Stimulated activated CD4-positive, alpha-beta T cell treated with anti-CD3 and anti-CD28 coated beads, Interleukin-4, amount 100 ng/mL, for 48 hours (primary cell): ENCODE results near the gene PLD2.
"Not testable (repeated sequence)": the region's sequence is repeated elsewhere in the genome, so short reads cannot be mapped to it uniquely, and the experiment has no call there.

Experiments
- DNase-seq, 2 donors: peaks; one replicate each; pipeline ENCODE4 v3.0.0-alpha.2; 2020; ENCODE audit warnings: low read depth in 2 of 2

Gene PLD2

GRCh38 chr17:4789951-4790704 is 16.8 kb upstream of the PLD2 start:
- peak; percentile 66 to 78 for DNase-seq

DNA sequence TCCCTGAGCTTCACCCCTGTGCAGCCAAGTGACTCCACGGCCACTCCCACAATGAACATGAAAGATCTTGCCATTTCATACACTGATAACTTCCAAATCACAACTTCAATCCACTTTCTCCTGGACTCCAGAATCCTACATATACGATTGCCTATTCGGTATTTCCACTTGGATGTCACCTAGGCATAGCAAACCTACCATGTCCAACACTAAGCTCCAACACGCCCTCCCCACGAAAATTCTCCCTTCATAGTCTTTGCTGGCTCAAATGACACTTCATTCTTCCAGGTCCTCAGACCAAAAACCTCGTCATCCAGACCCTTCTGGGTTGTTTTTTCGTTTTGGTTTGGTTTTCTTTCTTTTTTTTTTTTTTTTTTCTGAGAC is 16.3 kb upstream of the PLD2 start:
- DNase-seq: no peak

DNA sequence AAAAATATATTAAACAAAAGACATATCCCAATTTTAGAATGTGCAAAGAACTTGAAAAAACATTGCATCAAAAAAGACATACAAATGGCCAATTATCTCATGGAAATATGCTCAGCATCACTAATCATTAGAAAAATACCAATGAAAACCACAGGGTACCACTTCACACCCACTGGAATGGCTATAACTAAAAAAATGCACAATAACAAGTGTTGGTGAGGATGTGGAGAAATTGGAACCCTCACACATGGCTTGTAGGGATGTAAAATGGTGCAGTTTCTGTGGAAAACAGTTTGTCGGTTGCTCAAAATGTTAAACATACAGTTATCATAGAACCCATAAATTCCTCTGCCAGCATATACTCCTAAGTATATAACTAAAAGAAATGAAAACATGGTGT is 11.8 kb upstream of the PLD2 start:
- DNase-seq: no peak

DNA sequence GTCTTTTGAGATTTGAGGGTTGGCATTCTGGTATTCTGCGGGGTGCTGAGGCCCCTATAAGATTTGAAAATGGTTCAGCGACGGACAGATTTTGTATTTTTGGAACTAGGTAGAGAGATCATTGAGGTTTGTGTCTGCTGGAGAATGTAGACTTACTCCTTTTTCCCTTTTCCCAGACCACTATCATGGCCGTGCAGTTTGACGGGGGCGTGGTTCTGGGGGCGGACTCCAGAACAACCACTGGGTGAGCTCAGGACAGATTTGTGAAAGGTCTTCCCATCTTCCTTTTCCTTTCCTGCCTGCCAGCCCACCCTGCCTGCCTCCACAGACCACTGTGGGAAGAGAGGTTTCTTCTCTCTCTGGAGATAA is 10.4 kb upstream of the PLD2 start:
- DNase-seq: no peak

DNA sequence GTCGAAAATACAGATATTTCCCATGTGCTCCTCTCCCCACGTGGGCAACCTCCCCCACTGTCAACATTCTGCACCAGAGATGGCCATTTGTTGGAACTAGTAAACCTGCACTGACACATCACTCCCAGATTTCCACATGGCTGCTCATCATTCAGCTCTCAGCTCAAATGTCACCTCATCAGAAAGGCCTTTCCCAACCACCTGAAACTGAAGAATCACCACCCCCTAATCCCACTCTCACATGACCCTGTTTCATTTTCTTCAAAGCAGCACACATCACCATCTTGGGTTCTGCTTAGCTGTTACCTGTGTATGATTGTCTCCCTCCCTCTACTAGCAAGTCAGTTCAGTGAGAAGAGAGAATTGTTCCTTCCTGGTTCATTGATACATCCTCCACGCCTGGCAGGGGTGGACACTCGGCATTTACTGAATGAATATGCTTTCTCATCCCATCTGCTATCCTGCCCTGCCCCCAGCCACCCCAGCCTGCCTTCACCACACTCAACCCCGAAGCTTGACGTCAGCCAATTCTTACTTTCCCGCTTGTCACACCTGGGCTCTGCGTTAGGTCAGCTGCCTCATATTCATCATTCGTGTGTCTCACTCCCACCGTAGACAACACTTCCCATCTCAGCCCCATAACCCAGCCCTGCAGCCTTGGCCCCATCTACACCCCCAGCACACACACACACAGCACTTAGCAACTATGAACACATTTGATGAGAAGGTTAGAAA is 6.3 kb upstream of the PLD2 start:
- no peak for DNase-seq

- no peak for DNase-seq
Measured at GRCh38 chr17:4802228-4802627, 4.7 kb upstream of the PLD2 start, which contains the start of gene C17orf114. TSS of gene C17orf114 (minus strand) at chr17:4802328.

GRCh38 chr17:4806456-4806776 is 536 bp upstream of the PLD2 start:
- no peak for DNase-seq

DNA sequence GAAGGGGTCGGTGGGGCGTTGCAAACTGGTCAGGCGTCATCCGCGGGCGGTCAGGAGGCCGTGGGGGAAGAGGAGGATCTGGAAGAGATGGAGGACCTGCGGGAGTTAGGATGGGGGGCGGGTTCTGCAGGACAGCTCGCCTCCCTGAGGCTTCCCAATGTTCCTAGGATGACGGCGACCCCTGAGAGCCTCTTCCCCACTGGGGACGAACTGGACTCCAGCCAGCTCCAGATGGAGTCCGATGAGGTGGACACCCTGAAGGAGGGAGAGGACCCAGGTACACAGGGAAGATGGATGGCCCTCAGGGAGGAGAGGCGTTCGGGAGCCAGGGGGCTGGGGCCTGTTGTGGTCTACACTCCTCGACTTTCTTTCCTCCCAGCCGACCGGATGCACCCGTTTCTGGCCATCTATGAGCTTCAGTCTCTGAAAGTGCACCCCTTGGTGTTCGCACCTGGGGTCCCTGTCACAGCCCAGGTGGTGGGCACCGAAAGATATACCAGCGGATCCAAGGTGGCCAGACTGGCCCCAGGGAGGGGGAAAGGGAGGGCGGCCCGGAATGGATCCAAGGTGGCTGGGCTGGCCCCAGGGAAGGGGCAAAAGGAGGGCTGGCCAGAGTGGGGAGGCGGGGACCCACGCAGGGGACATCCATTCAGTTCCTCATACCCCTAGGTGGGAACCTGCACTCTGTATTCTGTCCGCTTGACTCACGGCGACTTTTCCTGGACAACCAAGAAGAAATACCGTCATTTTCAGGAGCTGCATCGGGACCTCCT is 839 bp downstream of the PLD2 start:
- DNase-seq: no peak

GRCh38 chr17:4808378-4808767 is 1.4 kb downstream of the PLD2 start:
- DNase-seq: no peak

GRCh38 chr17:4810696-4811290 is 3.8 kb downstream of the PLD2 start:
- DNase-seq: no peak

DNA sequence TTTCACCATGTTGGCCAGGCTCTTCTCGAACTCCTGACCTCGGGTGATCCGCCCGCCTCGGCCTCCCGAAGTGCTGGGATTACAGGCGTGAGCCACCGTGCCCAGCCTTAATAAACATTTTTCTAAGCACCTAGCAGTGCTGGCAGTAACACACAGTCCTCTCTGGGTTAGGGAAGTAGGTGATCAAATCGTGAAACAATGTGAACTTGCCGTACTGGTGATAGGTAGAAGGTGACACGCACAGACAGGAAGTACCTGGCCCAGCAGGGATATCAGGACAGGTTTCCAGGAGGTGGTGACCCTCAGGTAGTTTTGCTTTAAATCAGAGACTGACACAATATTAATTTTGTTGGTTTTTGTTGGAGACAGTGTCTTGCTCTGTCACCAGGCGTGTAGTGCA is 4.5 kb downstream of the PLD2 start:
- DNase-seq: no peak

GRCh38 chr17:4812690-4813089 is 5.7 kb downstream of the PLD2 start:
- DNase-seq: no peak

DNA sequence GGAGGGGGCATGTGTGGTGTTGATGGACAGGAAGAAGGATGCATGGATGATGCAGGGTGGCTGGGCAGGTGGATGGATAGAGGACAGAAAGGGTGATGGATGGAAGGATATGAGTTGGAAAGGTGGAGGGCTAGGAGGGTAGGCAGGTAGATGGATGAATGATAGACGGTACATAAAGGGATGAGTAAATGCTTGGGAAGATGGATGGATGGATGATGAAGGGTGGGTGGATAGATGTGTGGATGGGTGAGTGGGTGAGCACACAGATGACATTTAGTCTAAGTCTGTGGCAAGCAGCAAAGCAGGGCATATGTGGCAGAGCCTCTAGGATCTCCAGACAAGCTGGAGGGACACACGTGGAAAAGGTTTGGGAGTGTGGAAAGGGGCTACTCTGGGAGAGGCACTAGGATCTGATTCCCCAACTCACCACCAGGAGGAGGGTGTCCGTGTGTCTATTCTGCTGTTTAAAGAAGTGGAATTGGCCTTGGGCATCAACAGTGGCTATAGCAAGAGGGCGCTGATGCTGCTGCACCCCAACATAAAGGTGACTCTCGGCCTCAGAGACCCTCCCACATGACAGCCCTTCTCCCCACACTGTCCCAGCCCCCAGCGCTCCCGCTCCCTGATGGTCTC is 8.2 kb downstream of the PLD2 start:
- DNase-seq: no peak

DNA sequence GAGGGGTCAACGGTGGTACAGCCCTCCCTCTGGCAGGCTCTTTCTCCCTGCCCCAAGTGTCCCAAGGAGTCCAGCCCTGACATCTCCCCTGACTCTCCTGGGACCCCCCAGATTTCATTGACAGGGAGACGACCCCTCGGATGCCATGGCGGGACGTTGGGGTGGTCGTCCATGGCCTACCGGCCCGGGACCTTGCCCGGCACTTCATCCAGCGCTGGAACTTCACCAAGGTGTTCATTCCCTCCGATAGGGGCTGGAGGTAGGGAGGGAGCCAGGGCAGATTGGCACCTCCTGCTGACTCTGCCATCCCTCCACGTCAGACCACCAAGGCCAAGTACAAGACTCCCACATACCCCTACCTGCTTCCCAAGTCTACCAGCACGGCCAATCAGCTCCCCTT is 9.9 kb downstream of the PLD2 start:
- DNase-seq: no peak

GRCh38 chr17:4818276-4818675 is 11.3 kb downstream of the PLD2 start:
- DNase-seq: no peak

- no peak for DNase-seq
Measured at GRCh38 chr17:4822835-4823234, 15.9 kb downstream of the PLD2 start.

DNA sequence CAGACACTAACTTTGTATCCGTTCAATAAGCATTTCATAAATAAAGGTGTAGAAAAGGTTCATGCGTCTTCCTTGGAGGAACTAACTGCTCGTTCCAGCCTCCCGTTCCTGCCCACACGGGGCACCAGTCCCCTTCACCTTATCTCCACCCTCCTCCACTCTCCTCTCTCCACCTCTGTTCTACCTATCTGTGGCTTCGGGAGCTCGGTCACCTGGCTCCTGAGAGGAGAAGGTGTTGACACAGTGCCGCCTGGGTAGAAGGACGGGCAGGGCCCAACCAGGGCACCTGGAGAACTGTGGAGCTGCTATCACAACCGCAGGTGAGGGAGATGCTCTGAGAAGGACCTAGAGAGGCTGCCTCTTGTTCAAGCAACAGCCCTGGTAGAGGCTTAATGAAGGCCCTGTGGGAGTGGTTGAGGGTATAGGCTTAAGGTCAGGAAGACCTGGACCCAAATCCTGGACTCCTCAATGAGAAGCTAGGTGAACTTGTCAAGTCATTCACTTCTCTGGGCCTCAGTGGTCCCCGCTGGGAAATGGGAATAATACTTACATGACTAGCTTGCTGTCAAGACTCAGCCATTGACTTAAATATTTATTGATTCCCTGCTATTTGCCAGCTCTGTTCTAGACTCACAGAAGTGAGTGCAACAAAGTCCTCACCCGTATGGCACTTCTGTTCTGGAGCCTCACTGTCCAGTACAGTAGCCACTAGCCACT is 16.6 kb downstream of the PLD2 start:
- DNase-seq: no peak

DNA sequence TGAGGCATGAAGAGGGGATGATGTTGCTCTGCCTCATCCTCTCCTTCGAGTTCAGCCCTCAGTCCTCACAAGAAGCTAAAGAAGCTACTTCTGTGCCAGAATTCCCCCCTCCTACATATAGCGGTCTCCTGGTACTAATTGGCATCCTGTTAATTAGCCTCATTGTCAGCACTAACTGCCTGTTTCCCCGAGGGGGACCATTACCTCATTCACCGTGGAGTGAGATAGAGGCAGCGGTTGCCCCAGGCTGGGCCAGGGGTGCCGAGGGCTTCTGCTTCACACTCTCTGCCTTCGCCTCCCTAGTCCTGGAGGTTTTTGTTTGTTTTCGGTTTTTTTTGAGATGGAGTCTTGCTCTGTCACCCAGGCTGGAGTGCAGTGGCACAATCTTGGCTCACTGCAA is 20.4 kb downstream of the PLD2 start:
- DNase-seq: no peak

DNA sequence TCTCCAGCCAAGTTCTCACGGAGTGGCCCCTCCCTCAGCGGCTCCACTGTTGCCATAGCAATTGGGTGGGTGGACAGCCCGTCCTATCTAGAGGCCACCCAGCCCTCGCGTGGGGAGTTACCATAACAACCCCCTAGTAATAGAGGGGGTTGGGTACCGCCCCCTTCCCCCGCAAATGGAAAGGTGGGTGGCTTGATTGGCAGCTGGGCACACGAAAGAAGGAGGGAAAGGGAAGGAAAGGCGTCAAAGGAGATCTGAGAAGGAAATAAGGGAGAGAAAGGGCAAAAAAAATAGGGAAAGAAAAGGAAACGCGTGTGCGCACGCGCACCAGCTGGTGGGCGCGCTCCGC is 25.9 kb downstream of the PLD2 start:
- DNase-seq: not testable (repeated sequence)

DNA sequence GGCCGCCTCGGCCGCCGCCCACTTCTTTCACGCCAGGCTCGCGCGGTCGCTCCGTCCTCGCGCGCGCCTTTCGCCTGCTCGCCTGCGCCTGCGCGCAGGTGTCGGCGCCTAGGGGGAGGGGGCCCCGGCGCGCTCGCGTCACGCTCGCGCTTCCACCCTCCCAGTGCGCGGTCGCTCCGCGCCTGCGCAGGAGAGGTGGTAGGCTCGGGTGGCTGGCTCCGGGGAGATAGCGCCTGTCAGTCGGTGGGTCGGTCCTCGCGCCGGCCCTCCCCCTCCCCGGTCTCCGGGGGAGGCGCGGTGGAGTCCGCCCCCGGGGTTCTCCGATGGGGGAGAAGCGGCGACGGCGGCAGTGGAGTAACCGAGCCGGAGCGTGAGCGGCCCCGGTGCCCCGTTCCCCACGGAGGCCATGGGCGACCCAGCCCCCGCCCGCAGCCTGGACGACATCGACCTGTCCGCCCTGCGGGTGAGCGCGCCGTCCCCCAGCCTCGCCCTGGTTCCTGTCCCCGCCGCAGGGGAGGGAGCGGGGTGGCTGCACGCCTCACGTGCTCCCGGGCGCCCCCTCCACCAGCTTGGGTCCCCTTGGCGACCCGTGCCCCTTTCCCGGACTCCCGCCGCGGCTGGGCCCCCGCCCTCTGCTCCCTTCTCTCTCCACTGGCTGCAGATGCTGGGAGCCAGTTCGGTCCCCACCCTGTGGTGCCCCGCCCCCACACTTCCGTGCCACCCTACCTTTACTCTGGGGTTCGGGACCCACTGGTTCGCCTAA is 26.4 kb downstream of the PLD2 start, which contains the start of gene MINK1:
MINK1 (plus strand) TSS at position 163 of the 763 bp plus-strand sequence; CDS start at position 407, 244 bp downstream.
- peak; percentile 70 to 83 for DNase-seq
